ENCODE measurements around the gene EEF2KMT.
"Not testable (repeated sequence)": the region's sequence is repeated elsewhere in the genome, so short reads cannot be mapped to it uniquely, and the experiment has no call there.

The EEF2KMT gene

GRCh38 chr16:5097470-5098220 lies at the start of gene EEF2KMT:
EEF2KMT (minus strand) TSS chr16:5097795; CDS start chr16:5097739, 56 bp downstream.
- peak; percentile 86 for DNase-seq (ENCODE audit: low read depth)

- DNase-seq (ENCODE audit: low read depth), result not testable (repeated sequence)
Measured at GRCh38 chr16:5144621-5144956, 47.0 kb upstream of the EEF2KMT start.

- no peak for DNase-seq (ENCODE audit: low read depth)
Measured at GRCh38 chr16:5143761-5144620, 46.4 kb upstream of the EEF2KMT start.

GRCh38 chr16:5140151-5140550 lies 42.6 kb upstream of the EEF2KMT start:
- not testable (repeated sequence) for DNase-seq (ENCODE audit: low read depth)

GRCh38 chr16:5134739-5135452 lies 37.3 kb upstream of the EEF2KMT start:
- not testable (repeated sequence) for DNase-seq (ENCODE audit: low read depth)

- not testable (repeated sequence) for DNase-seq (ENCODE audit: low read depth)
Measured at GRCh38 chr16:5132915-5133600, 35.5 kb upstream of the EEF2KMT start.

GRCh38 chr16:5131467-5132004 lies 33.9 kb upstream of the EEF2KMT start:
- DNase-seq (ENCODE audit: low read depth), result not testable (repeated sequence)

- DNase-seq (ENCODE audit: low read depth), result not testable (repeated sequence)
Measured at GRCh38 chr16:5117300-5118087, 19.9 kb upstream of the EEF2KMT start.

GRCh38 chr16:5116780-5117295 lies 19.2 kb upstream of the EEF2KMT start:
- DNase-seq (ENCODE audit: low read depth), result not testable (repeated sequence)

GRCh38 chr16:5110933-5111332 lies 13.3 kb upstream of the EEF2KMT start:
- not testable (repeated sequence) for DNase-seq (ENCODE audit: low read depth)

- DNase-seq (ENCODE audit: low read depth), result no peak
Measured at GRCh38 chr16:5108505-5109158, 11.0 kb upstream of the EEF2KMT start.

GRCh38 chr16:5105039-5105438 lies 7.4 kb upstream of the EEF2KMT start:
- not testable (repeated sequence) for DNase-seq (ENCODE audit: low read depth)

- not testable (repeated sequence) for DNase-seq (ENCODE audit: low read depth)
Measured at GRCh38 chr16:5103296-5104032, 5.9 kb upstream of the EEF2KMT start.

- not testable (repeated sequence) for DNase-seq (ENCODE audit: low read depth)
Measured at GRCh38 chr16:5099174-5099573, 1.6 kb upstream of the EEF2KMT start.

GRCh38 chr16:5098221-5099159 lies 895 bp upstream of the EEF2KMT start:
- peak; percentile 92 for DNase-seq (ENCODE audit: low read depth)

- DNase-seq (ENCODE audit: low read depth), result peak; percentile 19
Measured at GRCh38 chr16:5097061-5097469, 530 bp downstream of the EEF2KMT start.

- DNase-seq (ENCODE audit: low read depth), result not testable (repeated sequence)
Measured at GRCh38 chr16:5096437-5097060, 1.0 kb downstream of the EEF2KMT start.

Data from stimulated activated CD8-positive, alpha-beta memory T cell treated with anti-CD3 and anti-CD28 coated beads, Interleukin-12 subunit alpha, Interleukin-12 subunit beta, amount 100 ng/mL, for 4 hours (primary cell).